SK-N-SH (cell line): ENCODE results near the gene TUT4.

Experiments used
- EP300 ChIP-seq, 2 experiments: IDR thresholded peaks; 2 replicates each; pipeline versions ENCODE4 v1.4.0 to v1.6.1; 2012; ENCODE audit warnings: borderline replicate concordance in 1 of 2, low read depth in 1 of 2, low read length in 1 of 2
- GABPA ChIP-seq: IDR thresholded peaks from 2 replicates; pipeline ENCODE4 v1.4.0; 2012; ENCODE audit warnings: low read depth, mild to moderate bottlenecking
- TCF12 ChIP-seq: IDR thresholded peaks from 2 replicates; pipeline ENCODE4 v1.4.0; 2012
- TEAD4 ChIP-seq: IDR thresholded peaks from 2 replicates; pipeline ENCODE4 v1.4.0; 2012; ENCODE audit warnings: mild to moderate bottlenecking, borderline replicate concordance; ENCODE audit not compliant: insufficient read depth
- YY1 ChIP-seq: IDR thresholded peaks from 2 replicates; pipeline ENCODE4 v1.4.0; 2012; ENCODE audit warnings: low read depth, mild to moderate bottlenecking
- TF ChIP-seq, protein P1 (sequence below): fragments of 200-600 bp; sonication (generic); IDR thresholded peaks from 2 replicates; pipeline ENCODE4 v1.6.1; 2017; ENCODE audit warnings: antibody characterized with exemption, mild to moderate bottlenecking, moderate library complexity
- TF ChIP-seq, protein P2 (sequence below): IDR thresholded peaks from 2 replicates; pipeline ENCODE4; 2012

GRCh38 chr1:52424813-52425212 lies 128.1 kb downstream of the TUT4 start:
- TF ChIP-seq, protein P1, sequence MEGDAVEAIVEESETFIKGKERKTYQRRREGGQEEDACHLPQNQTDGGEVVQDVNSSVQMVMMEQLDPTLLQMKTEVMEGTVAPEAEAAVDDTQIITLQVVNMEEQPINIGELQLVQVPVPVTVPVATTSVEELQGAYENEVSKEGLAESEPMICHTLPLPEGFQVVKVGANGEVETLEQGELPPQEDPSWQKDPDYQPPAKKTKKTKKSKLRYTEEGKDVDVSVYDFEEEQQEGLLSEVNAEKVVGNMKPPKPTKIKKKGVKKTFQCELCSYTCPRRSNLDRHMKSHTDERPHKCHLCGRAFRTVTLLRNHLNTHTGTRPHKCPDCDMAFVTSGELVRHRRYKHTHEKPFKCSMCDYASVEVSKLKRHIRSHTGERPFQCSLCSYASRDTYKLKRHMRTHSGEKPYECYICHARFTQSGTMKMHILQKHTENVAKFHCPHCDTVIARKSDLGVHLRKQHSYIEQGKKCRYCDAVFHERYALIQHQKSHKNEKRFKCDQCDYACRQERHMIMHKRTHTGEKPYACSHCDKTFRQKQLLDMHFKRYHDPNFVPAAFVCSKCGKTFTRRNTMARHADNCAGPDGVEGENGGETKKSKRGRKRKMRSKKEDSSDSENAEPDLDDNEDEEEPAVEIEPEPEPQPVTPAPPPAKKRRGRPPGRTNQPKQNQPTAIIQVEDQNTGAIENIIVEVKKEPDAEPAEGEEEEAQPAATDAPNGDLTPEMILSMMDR: no peak
- TF ChIP-seq GABPA: no peak
- no peak for TF ChIP-seq TCF12
- no peak for TF ChIP-seq YY1
- no peak for TF ChIP-seq TEAD4
- no peak for TF ChIP-seq EP300 (IDR thresholded peaks at IDR 0.05; ENCODE audit: borderline replicate concordance in 1 of 2, low read depth in 1 of 2, low read length in 1 of 2)
- TF ChIP-seq, protein P2, sequence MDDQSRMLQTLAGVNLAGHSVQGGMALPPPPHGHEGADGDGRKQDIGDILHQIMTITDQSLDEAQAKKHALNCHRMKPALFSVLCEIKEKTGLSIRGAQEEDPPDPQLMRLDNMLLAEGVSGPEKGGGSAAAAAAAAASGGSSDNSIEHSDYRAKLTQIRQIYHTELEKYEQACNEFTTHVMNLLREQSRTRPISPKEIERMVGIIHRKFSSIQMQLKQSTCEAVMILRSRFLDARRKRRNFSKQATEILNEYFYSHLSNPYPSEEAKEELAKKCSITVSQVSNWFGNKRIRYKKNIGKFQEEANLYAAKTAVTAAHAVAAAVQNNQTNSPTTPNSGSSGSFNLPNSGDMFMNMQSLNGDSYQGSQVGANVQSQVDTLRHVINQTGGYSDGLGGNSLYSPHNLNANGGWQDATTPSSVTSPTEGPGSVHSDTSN: no peak
